Activated T-cell treated with anti-CD3 and anti-CD28 coated beads, Interleukin-2, amount 50 U/mL, for 48 hours (primary cell): ENCODE measurements around the gene NR2F1.

ENCODE experiments used
- DNase-seq, 2 experiments: peaks; one replicate each; pipeline ENCODE4 v3.0.0-alpha.2; 2020

Gene NR2F1

DNA sequence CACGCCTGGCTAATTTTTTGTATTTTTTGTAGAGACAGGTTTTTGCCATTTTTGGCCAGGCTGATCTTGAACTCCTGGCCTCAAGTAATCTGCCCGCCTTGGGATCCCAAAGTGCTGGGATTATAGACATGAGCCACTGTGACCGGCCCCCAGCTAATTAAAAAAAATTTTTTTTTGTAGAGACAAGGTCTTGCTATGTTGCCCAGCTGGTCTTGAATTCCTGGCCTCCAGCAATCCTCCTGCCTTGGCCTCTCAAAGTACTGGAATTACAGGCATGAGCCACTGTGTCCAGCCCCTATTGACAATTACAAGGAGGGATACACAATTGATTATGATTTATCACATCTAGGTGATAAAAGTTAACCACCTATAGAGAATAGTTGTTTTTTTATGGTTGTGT lies 59.5 kb downstream of the NR2F1 start:
- no peak for DNase-seq
